CD4-positive, alpha-beta T cell treated with Interleukin-6 for 4 hours (primary cell): ENCODE measurements around the gene HIVEP3.
A peak's percentile ranks its signal among the peaks of the same experiment; 100 is the strongest.

ENCODE experiments used
- DNase-seq: peaks from one replicate; pipeline ENCODE4 v3.0.0-alpha.2; 2020; ENCODE audit warnings: mixed read lengths

The HIVEP3 gene

DNA sequence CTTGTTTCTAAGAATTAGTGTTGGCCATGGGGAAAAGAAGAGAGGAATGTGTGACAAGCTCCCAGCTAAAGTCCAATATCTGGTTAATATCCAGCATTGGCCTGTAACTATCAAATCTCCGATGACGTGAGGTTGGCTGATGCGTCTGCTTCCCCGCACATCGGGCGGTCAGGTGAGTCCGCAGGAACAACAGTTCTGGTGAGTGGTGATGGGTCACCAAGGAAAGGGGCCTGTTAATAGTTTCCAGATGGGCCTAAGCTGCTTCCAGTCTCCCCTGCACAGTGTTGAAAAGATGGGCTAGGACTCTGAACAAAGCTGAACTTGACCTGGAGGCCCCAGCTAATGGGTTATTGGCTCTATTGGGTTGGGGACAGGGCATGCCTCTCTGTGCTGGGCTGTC lies 241.1 kb downstream of the HIVEP3 start:
- DNase-seq, result no peak

DNA sequence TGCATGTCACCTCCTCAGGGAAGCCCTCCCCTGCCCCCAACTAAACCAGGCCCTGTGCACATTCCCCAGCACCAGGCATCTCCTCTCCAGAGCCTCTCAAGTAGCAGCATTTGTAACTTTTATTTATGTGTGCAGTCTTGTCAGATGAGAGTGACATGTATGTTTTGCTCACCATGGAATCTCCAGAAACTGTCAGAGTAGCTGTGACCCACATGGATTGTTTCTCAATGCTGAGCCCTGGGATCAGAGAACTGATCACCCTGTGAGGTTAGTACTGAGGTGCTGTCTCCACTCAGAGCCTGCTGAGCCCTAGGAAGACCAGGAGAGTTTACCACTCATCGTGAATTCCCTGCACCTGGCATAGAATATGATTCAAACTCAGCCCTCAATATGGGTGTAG lies 243.3 kb downstream of the HIVEP3 start:
- DNase-seq, result no peak

DNA sequence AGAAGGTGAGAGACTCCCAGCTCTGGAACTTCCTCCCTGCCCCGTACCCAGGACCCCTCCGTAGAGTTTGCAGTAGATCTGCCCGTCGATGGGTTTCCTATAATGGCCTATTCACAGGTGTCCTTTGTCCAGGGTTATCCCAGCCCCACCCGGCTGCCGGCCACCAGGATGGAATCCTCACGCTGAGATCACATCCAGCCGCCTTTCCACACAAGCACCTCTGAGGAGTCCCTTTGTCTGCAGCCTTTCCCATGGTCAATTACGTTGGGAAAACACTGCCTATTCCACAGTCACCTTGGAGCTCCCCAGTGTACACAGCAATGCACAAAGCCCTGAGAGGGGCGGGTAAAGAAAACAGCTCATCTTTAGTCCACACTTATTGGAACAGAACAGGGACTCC lies 244.2 kb downstream of the HIVEP3 start:
- DNase-seq, result no peak

DNA sequence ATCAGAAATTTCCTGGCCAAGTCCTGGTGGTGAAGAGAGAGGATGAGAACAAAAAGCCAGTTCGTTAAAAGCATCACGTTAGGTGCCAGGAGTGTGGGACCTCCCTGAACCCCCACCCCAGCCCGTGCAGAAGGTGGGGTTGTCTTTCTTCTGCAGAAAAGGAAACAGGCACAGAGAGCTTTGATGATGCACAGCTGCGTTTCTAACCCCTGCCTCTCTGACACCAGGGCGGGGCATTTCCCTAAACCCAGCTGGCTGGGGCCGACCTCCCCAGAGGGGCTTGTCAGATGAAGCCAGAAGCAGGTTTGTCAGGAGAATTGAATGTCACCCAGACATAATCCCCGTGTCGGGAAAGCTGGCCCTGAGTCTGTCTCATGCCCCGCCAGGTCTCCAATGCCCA lies 244.9 kb downstream of the HIVEP3 start:
- DNase-seq, result peak; percentile 64

DNA sequence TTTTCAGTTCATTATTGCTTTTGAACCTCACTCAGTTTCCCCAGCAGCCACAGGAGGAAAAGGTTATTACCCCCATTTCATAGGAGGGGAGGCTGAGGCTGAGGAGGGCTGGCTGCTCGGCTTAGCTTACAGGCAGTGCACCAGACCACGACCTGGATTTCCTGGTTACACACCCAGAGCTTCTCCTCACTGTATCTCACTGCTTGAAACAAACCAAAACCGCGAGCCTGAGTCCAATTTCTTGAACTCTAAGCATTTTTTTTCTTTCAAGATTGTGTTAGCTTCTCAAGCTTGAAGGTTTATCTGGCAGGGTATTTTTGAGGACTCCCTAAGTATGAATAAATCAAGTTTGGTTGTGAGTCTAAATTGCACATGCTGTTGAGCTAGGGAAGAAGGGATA lies 245.3 kb downstream of the HIVEP3 start:
- DNase-seq, result peak; percentile 71

DNA sequence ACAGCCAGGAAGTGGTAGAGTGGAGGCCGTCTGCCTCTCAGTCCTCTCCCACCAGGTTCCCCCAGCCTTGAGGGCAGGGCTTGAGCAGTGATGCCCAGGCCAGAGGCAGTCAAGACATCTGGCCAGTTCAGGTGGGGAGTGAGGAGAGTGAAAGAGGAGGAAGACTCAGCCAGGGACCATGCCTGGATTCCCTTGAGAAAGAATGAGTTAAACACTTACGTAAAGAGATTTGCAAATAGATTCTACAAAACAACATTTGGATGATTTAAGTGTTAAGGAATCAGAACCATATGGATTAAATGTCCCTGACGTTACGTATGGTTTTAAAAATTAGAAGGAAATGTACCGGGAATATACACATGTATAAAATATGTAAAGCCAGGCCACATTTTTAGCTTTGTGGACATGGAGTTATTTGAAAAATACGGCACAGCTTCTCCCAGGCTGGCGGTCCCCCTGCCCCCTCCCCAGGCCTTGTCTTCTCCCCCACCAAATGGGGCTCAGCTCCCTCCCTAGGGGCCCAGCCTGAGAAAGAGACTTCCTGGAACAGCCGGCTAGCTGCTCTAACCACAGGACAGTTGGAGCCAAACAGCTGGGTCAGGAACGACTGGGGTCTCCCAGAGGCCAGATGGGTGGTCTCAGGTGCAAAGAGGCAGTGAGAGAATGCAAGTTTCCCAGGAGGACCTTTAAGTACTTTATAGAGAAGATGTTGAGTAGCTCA lies 245.9 kb downstream of the HIVEP3 start:
- no peak for DNase-seq

DNA sequence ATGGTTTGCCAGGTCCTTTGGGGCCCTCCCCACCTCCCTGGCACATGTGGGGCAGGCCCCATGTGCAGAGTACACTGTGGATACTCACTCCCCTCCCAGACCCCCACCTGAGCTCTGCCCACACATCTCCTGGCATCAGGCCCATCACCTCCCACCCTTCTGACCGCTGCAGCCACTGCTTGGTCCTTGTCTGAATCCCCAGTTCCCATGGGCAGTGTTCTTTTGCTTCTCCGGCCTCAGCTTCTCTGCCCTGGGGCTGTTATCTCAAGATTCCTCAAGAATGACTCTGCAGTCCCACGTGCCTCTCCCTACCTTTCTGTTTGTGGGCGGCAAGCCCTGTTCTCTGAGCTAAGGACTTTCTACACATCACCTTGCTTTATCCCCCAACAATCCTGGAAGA lies 246.5 kb downstream of the HIVEP3 start:
- no peak for DNase-seq

DNA sequence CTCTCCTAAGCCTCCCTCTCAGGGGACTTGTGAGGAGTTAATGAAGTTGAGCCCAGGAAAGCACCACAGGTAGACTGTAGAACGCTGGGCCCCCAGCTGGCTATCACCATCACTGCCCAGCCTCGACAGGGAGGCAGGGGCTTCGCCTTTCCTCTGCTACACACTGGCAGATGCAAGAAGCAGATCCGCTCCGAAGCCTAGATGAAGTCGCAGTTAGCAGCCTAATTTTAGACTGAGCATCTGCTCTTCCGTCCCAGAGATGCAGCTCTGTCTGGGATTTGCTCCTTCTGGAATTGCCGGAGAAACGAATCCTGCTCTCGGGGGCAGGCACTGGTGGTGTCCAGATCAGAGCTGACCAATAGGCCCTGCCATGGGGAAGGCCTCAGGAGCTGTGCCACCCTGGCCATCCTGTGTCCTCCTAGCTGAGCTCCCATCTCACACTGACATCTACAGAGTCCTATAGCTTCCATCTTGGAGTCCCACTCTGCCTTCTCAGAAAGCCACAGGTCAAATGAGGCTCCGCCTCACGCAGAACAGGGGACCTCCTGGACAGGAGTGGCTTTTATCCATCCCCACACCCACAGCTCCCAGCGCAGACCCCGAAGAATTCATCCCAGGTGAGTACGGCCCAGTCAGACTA lies 247.5 kb downstream of the HIVEP3 start:
- DNase-seq, result no peak

DNA sequence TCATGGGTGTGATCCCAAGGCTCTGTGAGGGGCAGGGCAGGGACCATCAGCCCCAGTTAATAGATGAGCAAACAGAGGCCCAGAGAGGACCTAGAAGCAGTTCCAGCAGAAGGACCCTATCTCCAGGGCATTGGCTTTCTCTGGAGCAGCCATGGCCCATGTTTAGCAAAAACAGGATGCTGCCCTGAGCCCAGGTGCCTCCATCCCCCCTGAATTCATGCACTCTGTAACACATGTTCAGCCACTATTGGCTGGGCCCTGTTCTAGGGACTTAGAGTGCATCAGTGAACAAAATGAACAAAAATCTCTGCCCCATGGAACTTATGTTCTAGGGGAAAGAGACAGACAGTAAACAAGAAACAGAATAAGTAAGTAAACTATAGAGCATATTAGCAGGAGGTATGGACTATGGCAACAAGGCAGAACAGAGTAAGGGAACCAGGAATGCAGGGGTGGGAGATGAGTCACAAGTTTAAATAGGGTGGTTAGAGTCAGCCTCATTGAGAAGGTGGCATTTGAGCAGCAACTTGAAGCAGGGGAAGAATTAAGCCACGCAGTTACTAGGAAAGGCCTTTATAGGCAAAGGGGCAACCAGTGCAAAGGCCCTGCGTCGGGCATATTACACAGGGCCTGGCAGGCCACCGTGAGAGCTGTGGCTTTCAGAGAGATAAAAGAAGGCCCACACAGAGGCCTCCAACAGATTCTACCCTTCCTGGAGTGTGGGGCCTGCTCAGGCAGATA lies 248.3 kb downstream of the HIVEP3 start:
- no peak for DNase-seq

DNA sequence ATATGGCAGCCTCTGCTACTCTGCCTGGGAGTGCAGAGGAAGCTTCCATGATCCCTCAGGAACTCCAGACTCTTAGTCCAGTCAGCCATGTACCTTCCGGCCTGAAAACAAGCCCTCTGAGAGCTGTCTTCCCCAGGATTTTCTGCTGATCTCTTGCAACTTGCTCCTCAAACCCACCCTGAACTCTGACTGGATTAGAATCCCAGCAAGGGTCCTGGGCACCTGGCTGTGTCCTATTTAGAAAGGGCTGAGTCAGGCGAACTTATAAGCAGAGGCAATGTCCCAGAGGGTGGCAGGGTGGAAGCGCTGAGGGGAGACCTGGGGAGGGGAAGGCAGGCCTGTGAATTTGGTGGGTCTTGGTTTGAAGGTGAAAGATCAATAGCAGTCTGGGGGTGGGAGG lies 249.8 kb downstream of the HIVEP3 start:
- no peak for DNase-seq

DNA sequence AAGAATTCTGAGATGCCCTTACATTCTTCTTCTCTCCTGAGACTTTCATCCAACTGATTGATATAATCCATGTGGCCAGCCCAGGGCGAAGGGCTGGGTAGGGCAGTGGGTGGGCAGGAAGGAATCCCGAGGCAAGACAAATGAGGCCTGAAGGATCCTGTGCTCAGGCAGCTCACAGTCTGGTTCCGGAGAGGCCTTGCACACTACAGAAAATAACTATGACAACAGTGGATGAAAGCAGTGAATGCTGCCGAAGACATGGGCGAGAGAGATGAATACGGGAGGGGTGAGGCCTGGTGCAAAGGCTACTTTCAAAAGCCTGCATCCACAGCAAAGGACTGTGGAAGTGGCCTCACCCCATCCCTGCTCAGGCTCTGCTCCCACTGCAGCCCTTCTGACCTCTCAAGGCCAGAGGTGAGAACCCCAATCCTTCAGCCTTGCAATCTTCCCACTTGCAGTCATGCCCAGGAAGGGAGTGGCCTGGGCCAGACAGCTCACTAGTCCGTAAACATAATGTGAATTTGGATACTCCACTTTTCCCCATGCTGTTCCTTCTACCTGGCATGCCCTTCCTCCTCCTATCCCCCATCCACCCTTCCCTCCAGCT lies 250.6 kb downstream of the HIVEP3 start:
- DNase-seq, result no peak

DNA sequence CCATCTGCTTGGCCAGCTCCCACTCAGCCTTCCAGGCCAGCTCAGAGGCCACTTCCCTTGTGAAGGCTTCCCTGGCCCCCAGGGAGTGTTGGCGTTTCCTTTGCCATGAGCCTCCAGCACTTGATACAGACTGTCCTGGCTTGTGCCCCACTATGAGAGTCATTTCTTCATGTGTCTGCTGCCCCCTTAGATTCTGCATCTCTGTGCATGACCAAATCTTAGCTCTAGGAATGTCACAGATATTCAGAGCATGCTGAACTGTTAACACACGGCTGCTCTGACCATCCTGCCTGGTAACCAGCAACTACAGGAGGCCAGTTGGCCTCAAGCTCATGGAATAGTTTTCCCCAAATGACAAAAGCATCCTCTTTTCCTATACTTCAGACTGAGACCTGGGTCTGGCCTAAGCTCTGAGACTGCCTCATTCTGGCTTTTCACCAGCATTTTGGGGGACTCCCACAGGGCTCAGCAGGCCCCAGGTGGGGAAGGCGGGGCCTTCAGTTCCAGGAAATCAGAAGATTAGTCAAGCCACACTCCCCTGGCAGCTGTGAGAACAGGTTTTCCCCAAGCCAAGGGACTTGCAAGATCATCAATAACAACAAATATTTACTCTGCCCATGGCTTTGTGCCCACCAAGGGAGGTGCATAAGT lies 251.6 kb downstream of the HIVEP3 start:
- peak; percentile 67 for DNase-seq

DNA sequence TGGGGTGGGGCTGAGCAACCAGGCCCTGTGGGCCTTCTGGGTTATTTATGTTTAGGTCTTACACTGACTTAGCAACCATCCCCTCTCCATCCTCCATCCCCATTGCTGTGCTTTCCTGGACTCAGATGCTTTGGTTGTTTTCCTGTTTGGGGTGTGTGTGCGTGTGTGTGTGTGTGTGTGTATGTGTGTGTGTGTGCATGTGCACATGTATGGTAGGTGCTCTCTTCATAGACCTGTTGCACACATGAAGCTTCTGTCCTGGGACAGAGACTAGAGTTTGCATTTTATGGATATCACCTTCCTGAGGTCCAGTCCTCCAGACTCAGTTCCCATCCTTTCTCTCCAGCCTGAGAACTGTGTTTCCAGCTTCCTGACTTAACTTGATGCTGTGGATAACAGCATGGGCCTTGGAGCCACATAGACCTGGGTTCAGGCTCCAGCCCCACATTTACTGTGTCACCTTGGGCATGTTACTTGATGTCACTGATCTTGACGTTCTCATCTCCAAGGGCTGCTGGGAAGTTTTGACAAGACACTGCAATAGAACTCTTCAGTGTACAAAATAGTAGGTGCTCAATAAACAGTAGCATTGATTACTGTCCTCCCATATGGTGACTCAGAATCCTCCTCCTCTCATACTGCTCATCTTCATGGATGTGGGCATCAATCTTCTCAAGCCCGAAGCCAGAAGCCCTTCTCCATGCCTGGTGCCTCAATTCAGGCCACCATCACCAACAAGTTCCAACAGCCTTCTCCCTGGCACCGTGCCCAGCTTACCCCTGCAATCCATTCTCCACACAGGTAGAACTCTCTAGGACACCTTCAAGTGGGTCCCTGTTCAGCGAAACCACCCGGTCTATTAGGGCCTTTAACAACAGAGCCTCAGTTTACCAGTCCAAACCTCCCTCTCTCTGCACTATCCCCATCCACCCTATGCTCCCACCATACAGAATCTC lies 252.5 kb downstream of the HIVEP3 start:
- no peak for DNase-seq

DNA sequence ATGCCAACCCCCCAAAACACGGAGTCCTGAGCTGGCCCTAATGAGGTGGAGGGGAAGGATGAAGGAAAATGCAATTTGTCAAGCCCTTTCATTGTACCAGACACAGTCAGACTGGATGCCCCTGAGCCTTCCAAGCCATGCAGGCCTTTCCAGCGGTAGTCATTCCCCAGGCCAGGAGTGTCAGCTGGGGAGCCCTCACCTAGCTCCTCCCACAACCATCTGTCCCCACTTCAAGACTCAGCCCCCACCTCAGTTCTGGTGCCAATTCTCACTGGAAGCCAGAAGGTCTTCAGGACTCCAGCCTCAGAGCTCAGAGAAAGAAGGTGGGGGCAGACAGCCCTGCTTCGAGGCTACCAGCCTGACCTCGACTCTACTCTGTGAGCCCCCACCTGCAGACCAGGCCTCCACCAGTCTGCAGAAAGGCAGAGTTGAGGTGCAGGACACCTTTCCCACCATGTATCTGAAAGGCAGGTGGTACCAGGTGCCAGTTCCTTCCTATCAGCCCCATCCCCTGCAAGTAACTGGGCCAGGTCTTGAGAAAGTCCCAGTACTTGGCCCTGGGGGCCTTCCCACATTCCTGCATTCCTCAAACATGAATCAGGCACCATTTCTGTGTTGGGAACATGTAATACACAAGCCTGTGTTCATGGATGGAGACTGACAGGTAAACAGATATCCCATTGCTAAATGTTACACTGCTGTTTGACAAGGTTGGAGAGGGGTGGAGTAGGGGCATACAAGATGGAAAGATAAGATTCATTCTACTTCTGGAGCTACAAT lies 253.7 kb downstream of the HIVEP3 start:
- no peak for DNase-seq

DNA sequence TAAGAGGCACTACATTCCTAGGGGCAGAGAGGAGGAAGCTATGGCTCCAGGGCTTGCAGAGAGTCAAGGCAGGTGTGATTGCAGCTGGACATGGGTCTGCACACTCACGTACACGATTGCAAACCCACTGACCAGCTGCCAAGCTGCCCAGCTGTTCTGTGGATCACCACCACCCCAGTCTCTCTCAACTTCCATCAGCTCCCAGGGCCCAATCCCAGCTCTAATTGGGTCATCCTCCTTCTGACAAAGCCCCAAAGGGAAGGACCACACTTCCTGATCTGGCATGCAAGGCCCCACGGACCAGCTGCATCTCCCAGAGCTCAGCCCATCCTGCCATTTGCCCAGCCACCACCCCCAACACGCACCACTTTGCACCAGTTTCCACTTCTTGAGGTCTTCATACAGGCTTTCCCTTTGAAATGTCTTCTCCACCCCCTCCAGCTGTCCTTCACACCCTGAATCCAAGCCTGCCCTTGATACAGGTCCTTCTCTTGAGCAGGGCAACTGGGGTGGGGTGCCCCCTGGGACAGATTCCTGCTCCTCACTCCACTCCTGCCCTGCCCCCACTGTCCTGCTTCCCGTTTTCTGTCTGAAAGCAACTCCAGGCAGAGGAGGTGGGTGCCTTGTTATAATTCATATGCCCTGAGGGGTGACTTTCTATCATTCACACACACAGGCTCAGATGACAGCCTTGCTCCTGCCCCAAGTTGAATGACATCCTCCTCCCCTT lies 254.9 kb downstream of the HIVEP3 start:
- DNase-seq, result no peak

DNA sequence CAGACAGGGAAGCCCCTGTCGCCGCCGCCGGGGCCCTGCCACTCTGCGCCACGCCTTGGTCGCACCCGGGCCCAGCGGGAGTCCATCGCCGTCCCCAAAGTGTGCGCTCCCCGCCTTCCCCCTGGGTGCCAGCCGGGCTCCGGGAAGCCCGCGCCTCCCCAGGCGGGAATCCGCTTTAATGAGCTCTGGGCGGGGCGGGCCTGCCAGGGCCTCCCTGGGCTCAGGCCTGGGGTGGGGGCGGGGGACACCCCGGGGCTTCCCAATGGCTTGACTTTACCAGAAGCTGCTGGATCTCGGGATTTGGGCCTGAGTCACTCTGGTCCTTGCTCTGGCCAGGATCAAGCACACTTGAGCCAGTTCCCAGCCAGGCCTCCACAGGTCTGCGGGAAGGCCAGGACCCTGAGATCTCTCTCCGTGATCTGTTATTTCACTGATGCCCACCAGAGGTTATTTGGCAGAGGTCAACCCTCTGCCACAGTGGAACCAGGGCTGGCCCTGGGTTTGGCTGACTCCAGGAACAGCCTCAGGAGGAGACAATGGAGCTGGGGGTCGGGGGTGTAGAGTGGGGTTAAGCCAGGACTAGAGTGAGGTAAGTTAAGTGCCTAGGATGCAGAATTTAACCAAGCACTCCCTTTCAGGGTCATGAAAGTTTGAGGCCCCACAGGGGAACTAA lies 255.8 kb downstream of the HIVEP3 start:
- DNase-seq, result no peak

DNA sequence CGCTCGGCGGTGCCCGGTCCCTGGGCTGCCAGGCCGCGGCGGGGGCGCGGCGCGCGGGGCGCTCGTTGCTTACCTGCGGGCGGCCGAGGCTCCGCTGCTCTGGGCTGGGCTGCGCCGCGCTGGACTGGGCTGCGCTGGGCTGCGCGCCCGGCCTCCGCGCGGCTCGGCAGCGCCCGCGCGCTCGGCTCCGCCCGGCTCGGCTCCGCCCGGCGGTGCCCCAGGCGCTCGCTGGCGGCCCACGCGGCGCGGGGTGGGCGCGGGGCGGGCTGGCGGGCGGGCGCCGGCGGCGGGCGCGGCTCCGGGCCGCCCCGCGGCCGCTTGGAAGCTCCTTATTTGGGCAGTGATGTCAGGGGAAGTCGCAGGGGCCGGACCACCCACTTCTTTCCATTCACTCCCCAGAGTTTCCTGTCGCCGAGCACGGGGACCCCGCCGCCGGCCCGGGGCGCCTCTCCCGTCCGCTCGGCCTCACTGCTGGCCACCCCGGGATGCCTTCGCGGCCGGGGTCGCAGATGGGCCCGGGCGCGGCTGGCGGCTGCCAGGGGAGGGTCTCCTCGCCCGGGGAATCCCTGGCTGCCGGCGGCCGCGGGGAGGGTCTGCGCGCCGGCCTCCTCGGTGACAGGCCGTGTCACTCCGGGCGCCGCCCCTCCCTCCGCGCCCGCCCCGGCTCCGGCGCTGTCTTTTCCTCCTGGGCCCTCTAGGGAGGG lies 256.5 kb downstream of the HIVEP3 start:
- DNase-seq, result peak; percentile 80

DNA sequence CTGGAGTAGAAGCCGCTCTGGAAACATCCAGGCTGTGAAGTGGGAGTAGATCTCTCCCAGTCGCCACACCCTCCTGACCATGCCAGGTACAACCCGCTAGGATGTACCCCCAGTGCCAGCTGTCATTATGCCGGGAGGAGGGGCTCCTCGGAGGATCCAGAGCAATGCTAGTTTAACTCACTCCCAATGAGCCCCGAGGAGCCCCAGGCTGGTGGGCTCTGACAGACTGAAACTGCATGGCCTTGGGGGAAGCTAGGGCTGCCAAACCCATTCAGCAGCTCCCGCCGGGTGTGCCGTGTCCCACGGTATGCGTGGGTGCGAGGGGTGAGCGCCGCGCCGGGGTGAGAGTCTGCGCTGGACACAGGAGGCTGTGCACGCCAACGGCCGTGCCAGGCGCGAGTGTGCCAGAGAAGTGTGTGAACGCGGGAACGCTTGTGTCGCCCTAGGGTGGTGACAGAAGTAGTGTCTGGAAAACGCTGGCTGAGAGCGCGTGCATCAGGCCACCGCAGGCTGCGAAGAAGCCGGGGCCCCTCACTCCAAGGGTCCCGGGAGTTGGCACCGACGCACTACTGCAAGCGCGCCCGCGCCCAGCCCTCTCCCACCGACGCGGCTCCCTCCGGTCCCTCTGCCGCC lies 257.2 kb downstream of the HIVEP3 start:
- DNase-seq, result peak; percentile 26
